ENCODE data around the gene DSP.
A peak's percentile ranks its signal among the peaks of the same experiment; 100 is the strongest.

DSP gene

GRCh38 chr6:7585287-7585930 lies 43.9 kb downstream of the DSP start:
- Histone ChIP-seq H3K27ac (ENCODE audit: low read length) (no peak overlapping the region), H3K4me1 (ENCODE audit: control insufficient read depth in 1 of 2, insufficient read depth in 2 of 2, low read length in 2 of 2) (peaks cover 0 to 11% of the 10 kb centered on the region in 2 donors), H3K36me3 (ENCODE audit: control insufficient read depth in 1 of 2, insufficient read depth in 2 of 2, low read length in 2 of 2) (peaks cover 0 to 4% of the 10 kb centered on the region in 2 donors), H3K4me3 (ENCODE audit: low read depth in 1 of 2, low read length in 2 of 2) (no peak overlapping the region), H3K9me3 (ENCODE audit: control insufficient read depth in 1 of 2, low read length in 2 of 2) (no peaks in the 10 kb centered on the region), H3K27me3 (ENCODE audit: low read depth, low read length) (no peaks in the 10 kb centered on the region)

GRCh38 chr6:7587631-7588100 lies 46.2 kb downstream of the DSP start:
- peaks cover 0 to 4% of the 10 kb centered on the region in 2 donors for H3K36me3 ChIP-seq (ENCODE audit: control insufficient read depth in 1 of 2, insufficient read depth in 2 of 2, low read length in 2 of 2)
- H3K27ac ChIP-seq (ENCODE audit: low read length): peak overlapping the region; percentile 46
- no peak overlapping the region for H3K4me3 ChIP-seq (ENCODE audit: low read depth in 1 of 2, low read length in 2 of 2)
- H3K9me3 ChIP-seq (ENCODE audit: control insufficient read depth in 1 of 2, low read length in 2 of 2): no peaks in the 10 kb centered on the region
- H3K27me3 ChIP-seq (ENCODE audit: low read depth, low read length): no peaks in the 10 kb centered on the region
- peaks cover 0 to 31% of the 10 kb centered on the region in 2 donors for H3K4me1 ChIP-seq (ENCODE audit: control insufficient read depth in 1 of 2, insufficient read depth in 2 of 2, low read length in 2 of 2)

DNA sequence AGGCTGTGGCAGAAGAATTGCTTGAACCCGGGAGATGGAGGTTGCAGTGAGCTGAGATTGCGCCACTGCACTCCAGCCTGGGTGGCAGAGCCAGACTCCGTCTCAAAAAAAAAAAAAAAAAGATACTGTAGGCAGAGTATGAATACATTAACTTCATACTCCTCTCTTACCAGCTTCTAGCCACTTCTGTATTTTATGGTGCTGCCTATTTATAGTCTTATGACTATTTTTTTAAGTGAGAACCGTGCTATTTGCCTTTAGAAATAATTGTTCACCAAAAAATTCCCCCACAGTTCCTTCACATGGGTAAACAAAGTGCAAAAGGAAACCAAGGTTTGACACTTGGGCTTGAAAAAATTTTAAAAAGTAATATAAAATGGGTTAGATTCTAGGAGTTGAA lies 47.0 kb downstream of the DSP start:
- Histone ChIP-seq H3K36me3 (ENCODE audit: control insufficient read depth in 1 of 2, insufficient read depth in 2 of 2, low read length in 2 of 2) (peaks cover 0 to 4% of the 10 kb centered on the region in 2 donors), H3K27ac (ENCODE audit: low read length) (no peak overlapping the region), H3K27me3 (ENCODE audit: low read depth, low read length) (no peaks in the 10 kb centered on the region), H3K4me1 (ENCODE audit: control insufficient read depth in 1 of 2, insufficient read depth in 2 of 2, low read length in 2 of 2) (peaks cover 0 to 35% of the 10 kb centered on the region in 2 donors), H3K9me3 (ENCODE audit: control insufficient read depth in 1 of 2, low read length in 2 of 2) (no peaks in the 10 kb centered on the region), H3K4me3 (ENCODE audit: low read depth in 1 of 2, low read length in 2 of 2) (no peak overlapping the region)

- Histone ChIP-seq H3K27ac (ENCODE audit: low read length) (no peak overlapping the region), H3K27me3 (ENCODE audit: low read depth, low read length) (no peaks in the 10 kb centered on the region), H3K4me3 (ENCODE audit: low read depth in 1 of 2, low read length in 2 of 2) (peak overlapping the region; percentile 68 to 91), H3K9me3 (ENCODE audit: control insufficient read depth in 1 of 2, low read length in 2 of 2) (no peaks in the 10 kb centered on the region), H3K4me1 (ENCODE audit: control insufficient read depth in 1 of 2, insufficient read depth in 2 of 2, low read length in 2 of 2) (peaks cover 0 to 35% of the 10 kb centered on the region in 2 donors), H3K36me3 (ENCODE audit: control insufficient read depth in 1 of 2, insufficient read depth in 2 of 2, low read length in 2 of 2) (peaks cover 2 to 6% of the 10 kb centered on the region in 2 donors)
These were observed 47.8 kb downstream of the DSP start for GRCh38 chr6:7589221-7589620.

DNA sequence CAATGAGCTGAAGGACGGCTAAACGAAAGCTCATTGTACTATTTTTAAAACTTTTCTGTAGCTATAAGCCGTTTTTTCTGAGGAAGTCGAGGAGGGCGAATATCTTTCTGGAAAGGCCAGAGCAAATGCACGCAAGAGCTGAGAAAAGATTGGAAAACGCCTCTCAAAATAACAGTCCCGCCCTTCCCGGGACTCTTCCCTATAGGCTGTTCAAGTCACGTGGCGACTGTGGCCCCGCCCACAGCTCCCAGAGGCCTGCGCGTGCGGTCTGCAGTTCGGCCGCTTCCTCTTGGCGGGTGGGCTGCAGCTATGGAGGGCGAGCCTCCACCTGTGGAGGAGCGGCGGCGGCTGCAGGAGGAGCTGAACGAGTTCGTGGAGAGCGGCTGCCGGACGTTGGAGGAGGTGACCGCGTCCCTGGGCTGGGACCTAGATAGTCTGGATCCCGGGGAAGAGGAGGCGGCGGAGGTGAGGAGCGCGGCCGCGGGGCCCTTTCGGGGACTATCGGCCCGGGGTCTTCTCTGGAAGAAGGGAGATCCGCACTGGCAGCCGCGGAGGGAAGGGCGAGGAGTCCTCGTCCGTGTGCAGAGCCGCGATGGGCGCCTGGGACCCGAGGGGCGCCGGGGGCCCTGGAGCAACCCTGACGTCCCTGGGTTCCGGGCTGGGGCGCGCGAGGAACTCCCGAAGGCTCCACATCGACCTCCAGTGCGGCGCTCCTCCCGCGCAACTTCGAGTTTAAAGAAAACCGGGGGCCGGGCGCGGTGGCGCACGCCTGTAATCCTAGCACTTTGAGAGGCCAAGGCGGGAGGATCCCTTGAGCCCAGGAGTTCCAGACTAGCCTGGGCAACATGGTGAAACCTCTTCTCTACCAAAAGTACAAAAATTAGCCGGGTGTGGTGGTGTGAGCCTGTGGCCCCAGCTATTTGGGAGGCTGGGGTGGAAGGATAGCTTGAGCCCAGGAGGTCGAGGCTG lies 48.8 kb downstream of the DSP start, which contains the start of gene SNRNP48:
TSS of gene SNRNP48 (plus strand) at position 250 of the 969 bp plus-strand sequence. CDS start at position 310, 60 bp downstream.
- H3K4me3 ChIP-seq (ENCODE audit: low read depth in 1 of 2, low read length in 2 of 2): peak within 1 kb of the TSS; percentile 68 to 91
- peaks cover 0 to 35% of the 10 kb centered on the region in 2 donors for H3K4me1 ChIP-seq (ENCODE audit: control insufficient read depth in 1 of 2, insufficient read depth in 2 of 2, low read length in 2 of 2)
- H3K27ac ChIP-seq (ENCODE audit: low read length): peak within 1 kb of the TSS; percentile 53
- H3K9me3 ChIP-seq (ENCODE audit: control insufficient read depth in 1 of 2, low read length in 2 of 2): no peaks in the 10 kb centered on the region
- no peaks in the 10 kb centered on the region for H3K27me3 ChIP-seq (ENCODE audit: low read depth, low read length)
- H3K36me3 ChIP-seq (ENCODE audit: control insufficient read depth in 1 of 2, insufficient read depth in 2 of 2, low read length in 2 of 2): peaks cover 4 to 10% of the 10 kb centered on the region in 2 donors

DNA sequence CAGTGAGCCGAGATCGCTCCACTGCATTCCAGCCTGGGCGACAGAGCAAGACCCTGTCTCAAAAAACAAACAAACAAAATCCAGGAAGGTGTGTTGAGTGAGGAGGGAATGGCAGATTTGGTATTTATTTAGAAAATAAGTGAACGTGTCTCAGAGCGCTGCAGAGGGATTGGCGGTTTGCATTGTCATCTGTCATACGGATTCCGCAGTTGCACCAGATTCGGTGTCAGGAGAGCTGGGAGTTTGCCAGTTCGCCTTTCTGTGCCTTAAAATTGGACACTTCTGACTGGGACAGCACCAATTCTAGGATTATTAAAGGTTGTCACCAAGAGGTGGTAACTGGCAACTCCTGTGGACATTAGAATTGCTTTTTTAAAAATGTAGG lies 49.4 kb downstream of the DSP start:
- H3K27ac ChIP-seq (ENCODE audit: low read length): no peak overlapping the region
- H3K27me3 ChIP-seq (ENCODE audit: low read depth, low read length): no peaks in the 10 kb centered on the region
- H3K4me1 ChIP-seq (ENCODE audit: control insufficient read depth in 1 of 2, insufficient read depth in 2 of 2, low read length in 2 of 2): peaks cover 0 to 35% of the 10 kb centered on the region in 2 donors
- H3K36me3 ChIP-seq (ENCODE audit: control insufficient read depth in 1 of 2, insufficient read depth in 2 of 2, low read length in 2 of 2): peaks cover 8 to 14% of the 10 kb centered on the region in 2 donors
- H3K4me3 ChIP-seq (ENCODE audit: low read depth in 1 of 2, low read length in 2 of 2): peak overlapping the region; percentile 68 to 91
- H3K9me3 ChIP-seq (ENCODE audit: control insufficient read depth in 1 of 2, low read length in 2 of 2): no peaks in the 10 kb centered on the region

- Histone ChIP-seq H3K27ac (ENCODE audit: low read length) (no peak overlapping the region), H3K4me3 (ENCODE audit: low read depth in 1 of 2, low read length in 2 of 2) (peak overlapping the region; percentile 68 to 91), H3K4me1 (ENCODE audit: control insufficient read depth in 1 of 2, insufficient read depth in 2 of 2, low read length in 2 of 2) (peaks cover 0 to 35% of the 10 kb centered on the region in 2 donors)
These were observed 50.3 kb downstream of the DSP start for GRCh38 chr6:7591770-7592169.

GRCh38 chr6:7593229-7593628 lies 51.8 kb downstream of the DSP start:
- no peaks in the 10 kb centered on the region for H3K9me3 ChIP-seq (ENCODE audit: control insufficient read depth in 1 of 2, low read length in 2 of 2)
- no peak overlapping the region for H3K27ac ChIP-seq (ENCODE audit: low read length)
- H3K4me1 ChIP-seq (ENCODE audit: control insufficient read depth in 1 of 2, insufficient read depth in 2 of 2, low read length in 2 of 2): peaks cover 0 to 35% of the 10 kb centered on the region in 2 donors
- H3K4me3 ChIP-seq (ENCODE audit: low read depth in 1 of 2, low read length in 2 of 2): no peak overlapping the region
- peaks cover 19% of the 10 kb centered on the region in 2 donors for H3K36me3 ChIP-seq (ENCODE audit: control insufficient read depth in 1 of 2, insufficient read depth in 2 of 2, low read length in 2 of 2)
- no peaks in the 10 kb centered on the region for H3K27me3 ChIP-seq (ENCODE audit: low read depth, low read length)

More at GRCh38 chr6:7591770-7592169, 50.3 kb downstream of the DSP start:
- Histone ChIP-seq H3K27me3 (ENCODE audit: low read depth, low read length) (no peaks in the 10 kb centered on the region), H3K9me3 (ENCODE audit: control insufficient read depth in 1 of 2, low read length in 2 of 2) (no peaks in the 10 kb centered on the region), H3K36me3 (ENCODE audit: control insufficient read depth in 1 of 2, insufficient read depth in 2 of 2, low read length in 2 of 2) (peaks cover 13 to 14% of the 10 kb centered on the region in 2 donors)

DNA sequence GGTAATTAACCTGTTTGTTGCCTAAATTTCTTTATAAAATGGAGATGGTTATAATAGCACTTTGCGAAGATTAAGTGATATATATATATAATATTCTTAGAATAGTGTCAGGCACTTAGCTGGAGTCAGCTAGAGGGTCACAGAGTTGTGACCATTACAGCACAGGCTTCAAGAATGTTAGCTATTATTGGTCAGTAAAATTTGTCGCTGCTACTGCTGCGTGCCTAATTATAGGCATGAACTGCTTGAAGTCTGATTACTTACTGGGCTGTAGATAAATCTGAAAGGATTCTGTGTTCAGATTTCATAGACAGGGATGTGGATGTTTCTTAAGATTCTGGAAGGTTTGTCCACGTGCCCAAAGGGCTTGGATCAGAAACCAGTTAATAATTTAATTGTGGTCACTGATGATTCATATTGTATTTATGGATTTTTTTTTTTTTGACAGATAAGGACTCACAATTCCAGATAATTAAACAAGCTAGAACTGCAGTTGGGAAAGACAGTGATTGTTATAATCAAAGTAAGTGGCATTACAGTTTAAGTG lies 53.2 kb downstream of the DSP start:
- H3K4me1 ChIP-seq (ENCODE audit: control insufficient read depth in 1 of 2, insufficient read depth in 2 of 2, low read length in 2 of 2): peaks cover 0 to 25% of the 10 kb centered on the region in 2 donors
- peaks cover 19 to 20% of the 10 kb centered on the region in 2 donors for H3K36me3 ChIP-seq (ENCODE audit: control insufficient read depth in 1 of 2, insufficient read depth in 2 of 2, low read length in 2 of 2)
- no peaks in the 10 kb centered on the region for H3K9me3 ChIP-seq (ENCODE audit: control insufficient read depth in 1 of 2, low read length in 2 of 2)
- no peak overlapping the region for H3K4me3 ChIP-seq (ENCODE audit: low read depth in 1 of 2, low read length in 2 of 2)
- no peak overlapping the region for H3K27ac ChIP-seq (ENCODE audit: low read length)
- no peaks in the 10 kb centered on the region for H3K27me3 ChIP-seq (ENCODE audit: low read depth, low read length)

DNA sequence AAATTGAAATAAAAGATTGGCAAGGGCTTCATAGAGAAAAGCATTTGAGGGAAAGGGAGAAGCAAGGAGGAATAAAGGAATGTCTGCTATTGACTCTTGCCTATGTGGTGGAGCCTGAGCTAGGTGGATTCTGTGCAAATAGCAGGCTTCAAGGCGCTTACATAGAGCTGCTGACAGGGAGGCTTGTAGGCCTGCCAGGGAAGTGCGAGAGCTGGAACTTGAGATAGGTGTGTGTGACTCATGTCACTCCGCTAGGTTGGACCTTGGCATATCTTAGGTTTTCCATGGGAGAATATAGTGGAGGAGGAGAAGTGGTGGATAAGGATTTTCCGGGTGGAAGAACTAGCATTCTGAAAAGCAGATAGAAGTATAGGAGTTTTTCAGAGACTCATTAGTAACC lies 62.5 kb downstream of the DSP start:
- Histone ChIP-seq H3K27me3 (ENCODE audit: low read depth, low read length) (no peaks in the 10 kb centered on the region), H3K27ac (ENCODE audit: low read length) (no peak overlapping the region), H3K4me1 (ENCODE audit: control insufficient read depth in 1 of 2, insufficient read depth in 2 of 2, low read length in 2 of 2) (no peaks in the 10 kb centered on the region), H3K9me3 (ENCODE audit: control insufficient read depth in 1 of 2, low read length in 2 of 2) (no peaks in the 10 kb centered on the region), H3K4me3 (ENCODE audit: low read depth in 1 of 2, low read length in 2 of 2) (no peak overlapping the region), H3K36me3 (ENCODE audit: control insufficient read depth in 1 of 2, insufficient read depth in 2 of 2, low read length in 2 of 2) (peaks cover 59 to 72% of the 10 kb centered on the region in 2 donors)

GRCh38 chr6:7604506-7604905 lies 63.0 kb downstream of the DSP start:
- H3K27me3 ChIP-seq (ENCODE audit: low read depth, low read length): no peaks in the 10 kb centered on the region
- H3K27ac ChIP-seq (ENCODE audit: low read length): no peak overlapping the region
- peaks cover 64 to 76% of the 10 kb centered on the region in 2 donors for H3K36me3 ChIP-seq (ENCODE audit: control insufficient read depth in 1 of 2, insufficient read depth in 2 of 2, low read length in 2 of 2)
- no peak overlapping the region for H3K4me3 ChIP-seq (ENCODE audit: low read depth in 1 of 2, low read length in 2 of 2)
- H3K9me3 ChIP-seq (ENCODE audit: control insufficient read depth in 1 of 2, low read length in 2 of 2): no peaks in the 10 kb centered on the region
- H3K4me1 ChIP-seq (ENCODE audit: control insufficient read depth in 1 of 2, insufficient read depth in 2 of 2, low read length in 2 of 2): no peaks in the 10 kb centered on the region

All from muscle layer of duodenum (tissue), 2 donors.